Thymus (tissue), 11 donors: ENCODE measurements around the gene RANBP17. TPM values are rescaled to one million over a fixed set of nuclear protein-coding genes. Genes with fewer than 3 reads are reported as not detected.
"Not testable (repeated sequence)": the region's sequence is repeated elsewhere in the genome, so short reads cannot be mapped to it uniquely, and the experiment has no call there.

Experiments used
- DNase-seq, 9 donors: peaks; one replicate each; pipeline ENCODE4 v3.0.0-alpha.2; 2013; ENCODE audit warnings: low spot score in 9 of 9, low read depth in 6 of 9, missing footprints in 1 of 9
- H3K27ac ChIP-seq, 2 donors: one replicate each; pipeline ENCODE4 v1.5.1; 2013; ENCODE audit warnings: control low read depth in 1 of 2, low read depth in 1 of 2, low read length in 1 of 2, mild to moderate bottlenecking in 1 of 2, moderate library complexity in 1 of 2
- H3K27me3 ChIP-seq, 2 donors: one replicate each; pipeline ENCODE4 v1.5.1; 2013; ENCODE audit warnings: low read length in 1 of 2; ENCODE audit not compliant: control insufficient read depth in 2 of 2, insufficient read depth in 1 of 2
- H3K36me3 ChIP-seq, 2 donors: one replicate each; pipeline ENCODE4 v1.5.1; 2013; ENCODE audit warnings: low read length in 1 of 2, mild to moderate bottlenecking in 1 of 2, moderate library complexity in 1 of 2; ENCODE audit not compliant: control insufficient read depth in 2 of 2, insufficient read depth in 2 of 2
- H3K4me1 ChIP-seq, 2 donors: one replicate each; pipeline ENCODE4 v1.5.1; 2013; ENCODE audit warnings: low read length in 2 of 2; ENCODE audit not compliant: control insufficient read depth in 2 of 2, insufficient read depth in 2 of 2
- H3K4me3 ChIP-seq, 2 donors: one replicate each; pipeline ENCODE4 v1.5.1; 2013; ENCODE audit warnings: low read length in 2 of 2, control low read depth in 1 of 2, mild to moderate bottlenecking in 1 of 2
- H3K9me3 ChIP-seq, 2 donors: one replicate each; pipeline ENCODE4 v1.5.1; 2013; ENCODE audit warnings: low read length in 1 of 2, mild to moderate bottlenecking in 1 of 2; ENCODE audit not compliant: control insufficient read depth in 2 of 2, insufficient read depth in 1 of 2
- WGBS: extraction: QIAGEN DNeasy Blood & Tissue Kit; methylation state at CpG from one replicate; pipeline ENCODE4 v1.1.7; 2013; 5-methylcytosine and 5-hydroxymethylcytosine counted together
- polyA plus RNA-seq: library from polyadenylated mRNA; stranded (reverse); fragments of 200-250 nt; gene quantifications from one replicate; pipeline ENCODE4 v1.2.3, GENCODE V29; 2013
- total RNA-seq: library from RNA; stranded (reverse); fragments of 120-200 nt; gene quantifications from one replicate; pipeline ENCODE4 v1.2.4, GENCODE V29; 2013
- donor health status: healthy.

RANBP17 gene
- total and polyA plus RNA-seq, 2 donors: 2.1 to 6.8 TPM

GRCh38 chr5:170860818-170861666 is 776 bp upstream of the RANBP17 start:
- H3K36me3 ChIP-seq: no peaks in the 10 kb centered on the region
- peaks cover 4 to 7% of the 10 kb centered on the region in 2 donors for H3K9me3 ChIP-seq
- no peak for DNase-seq
- H3K4me3 ChIP-seq: no peak overlapping the region
- no peaks in the 10 kb centered on the region for H3K4me1 ChIP-seq
- 98% methylated on average over 5 of the region's 5 CpGs for WGBS
- peaks cover 23% of the 10 kb centered on the region in 2 donors for H3K27me3 ChIP-seq
- H3K27ac ChIP-seq: no peak overlapping the region

- no peaks in the 10 kb centered on the region for H3K4me1 ChIP-seq
- peaks cover 23% of the 10 kb centered on the region in 2 donors for H3K27me3 ChIP-seq
- no peaks in the 10 kb centered on the region for H3K36me3 ChIP-seq
- peak in 1 of 9 donors; percentile 2 for DNase-seq
- no peak overlapping the region for H3K27ac ChIP-seq
- peak overlapping the region in 1 of 2 donors; percentile 33 for H3K4me3 ChIP-seq
- 28% methylated on average over 26 of the region's 26 CpGs for WGBS
- H3K9me3 ChIP-seq: peaks cover 4 to 7% of the 10 kb centered on the region in 2 donors
These were observed 226 bp upstream of the RANBP17 start for GRCh38 chr5:170861667-170861916.

- WGBS: 95% methylated on average over 3 of the region's 3 CpGs
- peaks cover 23% of the 10 kb centered on the region in 2 donors for H3K27me3 ChIP-seq
- no peak overlapping the region for H3K4me3 ChIP-seq
- no peaks in the 10 kb centered on the region for H3K4me1 ChIP-seq
- DNase-seq: no peak
- peaks cover 4 to 7% of the 10 kb centered on the region in 2 donors for H3K9me3 ChIP-seq
- no peak overlapping the region for H3K27ac ChIP-seq
- no peaks in the 10 kb centered on the region for H3K36me3 ChIP-seq
These were observed 1.8 kb downstream of the RANBP17 start for GRCh38 chr5:170863646-170864045.

GRCh38 chr5:170865622-170866021 is 3.8 kb downstream of the RANBP17 start:
- WGBS: 100% methylated on average over 1 of the region's 1 CpG
- H3K36me3 ChIP-seq: no peaks in the 10 kb centered on the region
- no peak for DNase-seq
- peaks cover 23% of the 10 kb centered on the region in 2 donors for H3K27me3 ChIP-seq
- H3K4me3 ChIP-seq: no peak overlapping the region
- no peaks in the 10 kb centered on the region for H3K4me1 ChIP-seq
- no peak overlapping the region for H3K27ac ChIP-seq
- H3K9me3 ChIP-seq: peaks cover 4 to 7% of the 10 kb centered on the region in 2 donors

GRCh38 chr5:170867825-170868224 is 6.0 kb downstream of the RANBP17 start:
- Histone ChIP-seq H3K27me3 (peaks cover 6 to 7% of the 10 kb centered on the region in 2 donors), H3K4me3 (no peak overlapping the region), H3K9me3 (no peaks in the 10 kb centered on the region), H3K36me3 (no peaks in the 10 kb centered on the region), H3K4me1 (no peaks in the 10 kb centered on the region), H3K27ac (no peak overlapping the region)
- no peak for DNase-seq
- 90% methylated on average over 1 of the region's 1 CpG for WGBS

GRCh38 chr5:170870390-170870789 is 8.6 kb downstream of the RANBP17 start:
- H3K4me3 ChIP-seq, DNase-seq, H3K27ac ChIP-seq: not testable (repeated sequence)

DNA sequence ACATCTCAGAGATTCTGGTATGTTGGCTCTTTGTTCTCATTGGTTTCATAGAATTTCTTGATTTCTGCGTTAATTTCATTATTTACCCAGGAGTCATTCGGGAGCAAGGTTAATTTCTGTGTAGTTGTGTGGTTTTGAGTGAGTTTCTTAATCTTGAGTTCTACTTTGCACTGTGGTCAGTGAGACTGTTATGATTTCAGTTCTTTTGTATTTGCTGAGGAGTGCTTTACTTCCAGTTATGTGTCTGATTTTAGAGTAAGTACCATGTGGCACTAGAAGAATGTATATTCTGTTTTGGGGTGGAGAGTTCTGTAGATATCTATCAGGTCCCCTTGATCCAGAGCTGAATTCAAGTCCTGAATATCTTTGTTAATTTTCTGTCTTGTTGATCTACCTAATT is 12.2 kb downstream of the RANBP17 start:
- H3K4me1 ChIP-seq: no peaks in the 10 kb centered on the region
- WGBS: 91% methylated on average over 2 of the region's 2 CpGs
- H3K9me3 ChIP-seq: no peaks in the 10 kb centered on the region

More at GRCh38 chr5:170870390-170870789, 8.6 kb downstream of the RANBP17 start:
- H3K36me3 ChIP-seq, H3K9me3 ChIP-seq, H3K4me1 ChIP-seq, H3K27me3 ChIP-seq: not testable (repeated sequence)

GRCh38 chr5:170875811-170876210 is 14.0 kb downstream of the RANBP17 start:
- Histone ChIP-seq H3K4me1 (no peaks in the 10 kb centered on the region), H3K27me3 (no peaks in the 10 kb centered on the region), H3K36me3 (no peaks in the 10 kb centered on the region), H3K27ac (no peak overlapping the region), H3K9me3 (no peaks in the 10 kb centered on the region), H3K4me3 (no peak overlapping the region)
- DNase-seq: no peak
- 97% methylated on average over 4 of the region's 4 CpGs for WGBS

More for the DNA sequence above, 12.2 kb downstream of the RANBP17 start:
- no peak overlapping the region for H3K4me3 ChIP-seq
- H3K27me3 ChIP-seq: no peaks in the 10 kb centered on the region
- H3K27ac ChIP-seq: no peak overlapping the region
- no peak for DNase-seq
- no peaks in the 10 kb centered on the region for H3K36me3 ChIP-seq

DNA sequence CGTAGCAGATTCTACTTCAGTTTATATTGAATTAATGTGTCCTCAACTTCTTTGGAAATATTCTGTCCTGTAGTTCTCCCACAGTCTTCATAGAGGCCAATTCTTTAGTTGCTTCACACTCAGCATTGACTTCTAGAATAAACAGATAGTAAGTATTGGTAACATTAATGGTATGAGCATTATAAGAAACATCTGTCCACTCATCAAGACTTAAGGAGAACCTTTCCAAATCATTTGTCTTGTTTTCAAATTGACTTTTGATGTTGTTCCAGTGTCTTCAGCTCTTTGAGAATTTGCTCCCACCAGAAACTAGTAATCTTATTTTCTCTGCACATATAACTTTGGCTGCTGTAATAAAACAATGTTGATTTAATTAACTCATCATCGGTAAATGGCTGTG is 18.3 kb downstream of the RANBP17 start:
- no peak overlapping the region for H3K4me3 ChIP-seq
- no peak for DNase-seq
- H3K9me3 ChIP-seq: no peaks in the 10 kb centered on the region
- H3K4me1 ChIP-seq: no peaks in the 10 kb centered on the region
- no peak overlapping the region for H3K27ac ChIP-seq
- H3K36me3 ChIP-seq: no peaks in the 10 kb centered on the region
- H3K27me3 ChIP-seq: no peaks in the 10 kb centered on the region
- 99% methylated on average over 2 of the region's 2 CpGs for WGBS
